H1 (cell line): ENCODE measurements around the gene SEZ6L. TPM values are rescaled to one million over a fixed set of nuclear protein-coding genes. Genes with fewer than 3 reads are reported as not detected.

ENCODE experiments used
- GTF2F1 ChIP-seq: IDR thresholded peaks from 2 replicates; pipeline ENCODE4 v1.6.1; 2012; ENCODE audit warnings: low read depth, low read length, improper control_type of control experiment, borderline replicate concordance
- polyA plus RNA-seq, 7 experiments: library from polyadenylated mRNA; depleted of rRNA in 3 of 7; stranded (reverse) in 5 of 7; unstranded in 2 of 7; fragments of >200 nt in 5 of 7; fragments of 200-250 nt in 2 of 7; gene quantifications; 1 replicate in 5 of 7; 2 replicates in 1 of 7; 4 replicates in 1 of 7; pipeline versions ENCODE4 v1.2.1 to v1.2.3, GENCODE V29; 2011 to 2013; ENCODE audit warnings: missing spikeins in 2 of 7, mixed read lengths in 2 of 7
- total RNA-seq: library from RNA; stranded (reverse); fragmentation: NEBNext Ultra II Directional; extraction: Animal tissue kit (Norgen Biotek cat#: 25700); gene quantifications from 2 replicates; pipeline ENCODE4 v1.2.1, GENCODE V29; 2021

The SEZ6L gene
- total and polyA plus RNA-seq, 2 of the 8 experiments (the other 6 are each of a cell fraction or from before 2014, with no cell fraction given) = 0.06 to 0.33 TPM

- TF ChIP-seq GTF2F1 = no peak
These were observed 46.3 kb upstream of the SEZ6L start (continued) for GRCh38 chr22:26122920-26123468.
